GM21515 (cell line): ENCODE results near the gene CEP55.

Experiments used
- ATAC-seq: cut with Tn5 transposase; IDR thresholded peaks from one replicate; pipeline ENCODE4 v1.9.1; 2021; ENCODE audit not compliant: unreplicated experiment

The CEP55 gene

DNA sequence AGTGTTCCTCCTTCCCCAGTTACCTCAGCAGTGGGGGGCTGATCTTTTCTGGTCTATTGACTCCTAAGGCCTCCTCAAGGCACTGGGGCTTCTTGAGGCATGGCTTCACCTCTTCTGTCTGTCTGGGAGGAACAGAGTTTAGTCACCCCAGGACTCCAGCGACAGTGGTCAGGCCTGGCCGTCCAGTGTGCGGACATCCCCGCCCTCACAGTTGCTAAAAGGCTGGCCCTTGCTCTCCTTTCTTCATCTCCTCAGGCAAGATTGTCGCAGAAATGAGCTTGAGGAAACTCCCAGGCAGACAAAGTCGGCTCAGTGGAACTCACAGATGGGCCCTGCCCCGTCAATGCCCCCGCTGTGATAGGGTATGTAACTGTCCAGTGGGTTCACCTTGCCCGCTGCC is 63.1 kb downstream of the CEP55 start:
- ATAC-seq: no peak

DNA sequence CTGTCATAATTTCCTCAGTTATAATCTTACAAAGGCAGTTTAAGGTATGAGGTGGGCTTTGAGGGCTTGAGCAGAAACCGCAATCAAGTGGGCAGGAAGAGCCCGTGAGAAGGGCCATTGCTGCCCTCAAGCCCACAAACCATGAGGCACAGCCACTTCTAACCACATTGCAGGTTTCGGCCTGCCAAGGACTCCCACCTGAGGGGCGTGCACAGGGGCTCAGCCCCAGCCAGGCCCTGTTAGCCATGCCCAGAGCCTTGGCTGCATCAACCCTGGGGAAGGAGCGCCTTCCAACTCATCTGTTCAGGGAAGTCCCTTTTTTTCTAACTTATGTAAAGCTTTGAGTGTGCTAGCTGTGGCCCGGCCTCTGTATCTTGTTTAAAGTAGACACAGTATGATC is 64.1 kb downstream of the CEP55 start:
- no peak for ATAC-seq

DNA sequence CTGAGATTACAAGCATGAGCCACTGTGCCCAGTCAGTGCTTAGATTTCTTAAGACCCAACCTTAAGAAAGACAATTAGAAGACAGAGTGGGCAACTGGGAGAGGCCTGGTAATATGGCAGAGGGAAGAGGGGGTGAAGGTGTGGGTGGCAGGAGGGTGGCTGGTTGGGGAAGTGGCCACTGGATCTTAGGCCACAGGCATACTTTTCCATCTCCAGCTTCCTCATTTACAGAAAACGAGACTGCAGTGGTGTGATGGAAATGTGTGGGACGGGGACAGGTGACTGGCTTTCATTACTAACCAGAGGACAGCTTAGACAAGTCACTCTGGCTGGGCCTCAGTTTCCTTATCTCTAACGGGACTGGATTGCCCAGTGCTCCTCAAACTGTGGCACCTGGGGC is 69.0 kb downstream of the CEP55 start:
- ATAC-seq: no peak

DNA sequence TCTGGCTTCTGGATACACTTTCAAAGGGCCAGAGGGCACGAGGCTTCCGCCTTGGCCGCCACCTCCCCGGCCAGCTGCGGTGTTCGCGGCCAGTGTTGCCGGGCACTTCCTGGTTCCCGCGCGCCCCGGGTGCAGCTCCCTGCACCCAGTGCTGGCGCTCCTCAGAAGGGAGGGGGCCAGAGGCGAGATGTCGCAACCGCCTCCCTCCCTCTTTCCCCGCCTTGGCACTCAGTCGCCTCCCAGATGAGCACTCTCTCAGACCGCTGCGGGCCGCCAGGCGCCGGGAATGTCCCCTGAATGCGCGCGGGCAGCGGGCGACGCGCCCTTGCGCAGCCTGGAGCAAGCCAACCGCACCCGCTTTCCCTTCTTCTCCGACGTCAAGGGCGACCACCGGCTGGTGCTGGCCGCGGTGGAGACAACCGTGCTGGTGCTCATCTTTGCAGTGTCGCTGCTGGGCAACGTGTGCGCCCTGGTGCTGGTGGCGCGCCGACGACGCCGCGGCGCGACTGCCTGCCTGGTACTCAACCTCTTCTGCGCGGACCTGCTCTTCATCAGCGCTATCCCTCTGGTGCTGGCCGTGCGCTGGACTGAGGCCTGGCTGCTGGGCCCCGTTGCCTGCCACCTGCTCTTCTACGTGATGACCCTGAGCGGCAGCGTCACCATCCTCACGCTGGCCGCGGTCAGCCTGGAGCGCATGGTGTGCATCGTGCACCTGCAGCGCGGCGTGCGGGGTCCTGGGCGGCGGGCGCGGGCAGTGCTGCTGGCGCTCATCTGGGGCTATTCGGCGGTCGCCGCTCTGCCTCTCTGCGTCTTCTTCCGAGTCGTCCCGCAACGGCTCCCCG is 70.2 kb downstream of the CEP55 start, which contains the start of gene FFAR4:
Gene FFAR4, plus strand, starts transcription at position 231 of the 842 bp plus-strand sequence. Its CDS starts 56 bp downstream, at position 287.
- ATAC-seq: no peak

DNA sequence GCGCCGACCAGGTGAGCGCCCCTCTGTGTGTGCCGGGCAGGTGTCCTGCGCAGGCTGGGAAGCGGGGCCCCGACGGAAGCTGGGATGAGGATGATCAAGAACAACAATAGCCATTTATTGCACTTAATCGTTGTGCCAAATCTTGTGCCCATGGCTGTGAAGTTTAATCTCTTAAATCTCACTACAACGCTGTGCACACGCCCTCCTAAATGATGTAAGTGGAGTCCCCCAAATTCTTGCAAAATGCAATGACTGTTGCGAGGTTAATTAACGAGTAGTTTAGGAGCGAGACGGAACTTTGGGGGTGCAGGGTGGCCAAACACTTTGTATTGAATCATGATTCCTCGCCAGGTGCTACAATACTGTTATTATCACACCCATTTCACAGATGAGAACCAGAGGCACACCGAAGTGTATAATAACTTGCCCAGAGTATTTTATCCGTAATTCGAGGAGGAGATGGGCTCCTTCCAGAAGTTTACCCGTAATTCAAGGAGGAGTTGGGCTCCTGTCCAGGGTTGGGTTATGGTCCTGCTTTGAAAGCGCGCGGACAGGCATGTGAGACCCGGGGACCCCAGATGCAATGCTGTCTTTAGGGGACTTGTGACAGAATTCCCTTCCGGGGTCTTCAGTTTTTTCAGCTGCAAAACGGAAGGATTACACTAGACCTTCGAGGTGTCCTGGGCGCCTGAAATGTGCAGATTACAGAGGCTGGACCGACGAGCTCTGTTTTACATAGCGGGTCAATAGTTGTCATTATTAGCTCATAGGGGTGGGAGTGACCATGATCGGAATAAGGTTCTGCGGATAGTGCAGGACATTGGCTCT is 71.1 kb downstream of the CEP55 start:
- ATAC-seq: no peak

DNA sequence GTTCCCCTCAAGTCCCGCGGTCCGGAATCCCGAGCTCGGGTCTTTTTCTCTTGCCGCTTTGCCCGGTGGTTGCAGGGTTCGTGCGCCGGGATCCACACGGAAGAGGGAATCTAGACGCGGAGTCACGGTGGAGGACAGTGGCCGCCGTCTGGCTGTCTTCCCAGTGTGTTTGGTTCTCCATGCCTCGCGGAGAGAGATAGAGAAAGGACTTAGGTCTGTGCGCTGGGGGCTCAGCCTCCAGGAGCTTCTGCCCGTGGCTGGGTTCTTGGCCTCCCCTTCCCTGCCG is 71.6 kb downstream of the CEP55 start:
- no peak for ATAC-seq

GRCh38 chr10:93570383-93570782 is 74.0 kb downstream of the CEP55 start:
- ATAC-seq: no peak

- no peak for ATAC-seq
These were observed 76.2 kb downstream of the CEP55 start for GRCh38 chr10:93572606-93573005.

DNA sequence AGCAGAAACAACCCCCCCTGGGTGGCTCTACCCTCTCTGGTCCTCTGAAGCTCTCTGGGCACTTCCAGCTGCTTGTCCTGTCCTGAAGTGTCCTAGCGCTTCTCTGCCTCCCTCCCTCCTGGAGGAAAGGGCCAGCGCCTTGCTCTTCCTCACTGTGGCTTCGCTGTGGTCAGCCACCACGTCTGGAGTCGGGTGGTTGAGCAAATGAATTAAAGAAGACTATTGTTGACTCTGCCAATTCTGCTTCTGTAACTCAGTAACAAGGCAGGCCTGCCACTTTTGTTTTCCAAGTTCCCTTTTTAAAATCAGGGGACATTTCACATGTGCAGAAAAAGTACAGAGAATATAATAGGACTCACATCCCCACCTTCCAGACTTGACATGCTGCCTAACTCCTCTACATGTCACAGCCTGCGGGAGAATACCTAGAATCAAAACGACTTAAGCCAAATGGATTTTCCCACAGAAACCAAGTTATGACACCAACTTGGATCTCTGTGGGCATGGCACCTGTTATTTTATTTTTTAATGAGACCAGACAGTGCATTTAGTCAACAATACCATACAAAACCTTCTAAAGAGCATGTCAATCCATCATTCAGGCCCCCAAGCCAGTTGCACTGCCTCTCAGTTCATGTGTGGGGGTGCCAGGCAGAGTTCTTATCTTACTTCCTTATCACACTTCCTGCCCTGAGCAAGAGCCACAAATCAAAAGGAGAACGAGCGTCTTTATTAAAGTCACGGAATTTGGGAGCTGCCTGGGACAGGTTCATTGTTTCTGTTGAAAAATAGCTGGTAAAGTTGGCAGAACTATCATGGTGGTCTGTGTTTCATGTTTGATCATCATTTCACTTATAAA is 76.9 kb downstream of the CEP55 start:
- no peak for ATAC-seq

DNA sequence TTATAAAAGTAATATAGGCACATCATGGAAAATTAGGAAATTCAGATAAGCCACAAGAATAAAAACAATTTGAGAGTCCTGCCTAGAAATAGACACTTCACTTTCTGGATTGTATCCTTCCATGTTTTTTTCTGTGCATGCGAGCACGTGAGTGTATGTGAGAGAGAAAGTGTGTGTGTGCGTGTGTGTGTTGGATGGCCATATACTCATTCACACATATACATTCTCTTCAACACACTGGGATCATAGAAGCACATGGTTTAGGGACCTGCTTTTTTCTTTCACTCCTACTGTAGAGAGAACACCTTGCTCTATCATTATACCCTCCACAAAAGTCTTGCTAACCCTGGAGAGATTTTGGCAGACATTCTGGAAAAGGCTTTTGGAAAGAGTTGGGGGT is 77.5 kb downstream of the CEP55 start:
- no peak for ATAC-seq

DNA sequence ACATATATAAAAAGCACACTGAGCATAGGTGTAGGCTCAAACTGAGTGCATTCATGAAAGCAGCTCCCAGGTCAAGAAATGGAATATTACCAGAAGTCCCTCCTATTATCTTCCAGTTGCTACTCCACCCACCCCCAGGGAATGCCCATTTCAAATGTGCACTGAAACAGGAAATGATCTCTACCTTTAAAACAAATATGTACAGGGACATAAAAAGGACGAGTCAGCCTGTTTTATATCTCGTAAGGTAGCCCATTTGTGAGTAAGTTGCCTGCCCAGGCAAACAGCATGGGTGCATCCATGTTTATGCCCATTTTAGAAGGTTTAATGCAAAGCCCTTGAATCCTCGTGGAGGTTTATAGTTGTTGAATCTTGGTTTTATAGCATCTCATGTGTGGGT is 80.5 kb downstream of the CEP55 start:
- no peak for ATAC-seq

GRCh38 chr10:93577565-93577964 is 81.2 kb downstream of the CEP55 start:
- ATAC-seq: no peak
